Posterior cingulate gyrus (tissue), 11 donors: ENCODE data around the gene MIPEP.

Experiments
- DNase-seq, 10 donors: peaks; one replicate each; pipeline versions ENCODE4 v3.0.0 to v3.0.0-alpha.2; 2020 to 2021; ENCODE audit warnings: mixed read lengths in 3 of 10
- intact Hi-C: fragments of 100-400 bp; cut with DNase I; formaldehyde crosslinking; loops from one replicate; pipeline ENCODE4 v1.15.1; 2023

MIPEP gene

DNA sequence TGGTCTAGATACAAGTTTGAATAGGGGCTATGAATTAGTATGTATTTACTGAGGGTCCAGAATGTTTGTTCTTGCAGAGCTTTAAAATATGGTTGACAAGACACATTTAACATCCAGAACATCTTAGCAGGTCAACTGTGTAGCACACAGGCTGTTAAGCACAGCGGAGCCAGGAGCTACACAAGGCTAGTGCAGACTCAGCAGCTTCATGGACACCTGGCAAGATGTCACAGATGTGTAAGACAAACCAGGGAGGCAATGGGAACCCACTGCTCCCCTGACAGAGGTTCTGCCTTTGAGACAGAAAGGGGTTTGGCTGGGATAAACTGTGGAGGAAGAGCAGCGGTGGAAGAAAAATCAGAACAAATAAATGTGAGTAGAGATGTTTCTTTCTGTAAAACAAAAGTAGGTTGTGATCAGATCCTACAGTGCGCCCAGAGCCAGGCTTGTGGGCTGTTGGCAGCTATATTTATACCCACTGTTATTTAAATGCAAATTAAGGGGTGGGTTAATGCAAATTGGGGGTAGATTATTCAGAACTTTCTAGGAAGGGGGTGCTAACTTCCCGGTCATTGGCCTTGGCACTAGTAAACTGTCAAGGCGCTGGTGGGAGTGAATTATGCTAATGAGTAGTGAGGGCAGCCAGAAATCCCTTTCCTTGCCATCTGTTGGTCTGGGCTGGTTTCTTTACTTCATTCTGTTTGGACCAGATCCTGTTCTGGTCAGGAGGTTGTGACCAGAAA lies 33.0 kb downstream of the MIPEP start:
- DNase-seq: peak in 2 of 10 donors; percentile 5 to 77
- intact Hi-C loops: no loop called here

DNA sequence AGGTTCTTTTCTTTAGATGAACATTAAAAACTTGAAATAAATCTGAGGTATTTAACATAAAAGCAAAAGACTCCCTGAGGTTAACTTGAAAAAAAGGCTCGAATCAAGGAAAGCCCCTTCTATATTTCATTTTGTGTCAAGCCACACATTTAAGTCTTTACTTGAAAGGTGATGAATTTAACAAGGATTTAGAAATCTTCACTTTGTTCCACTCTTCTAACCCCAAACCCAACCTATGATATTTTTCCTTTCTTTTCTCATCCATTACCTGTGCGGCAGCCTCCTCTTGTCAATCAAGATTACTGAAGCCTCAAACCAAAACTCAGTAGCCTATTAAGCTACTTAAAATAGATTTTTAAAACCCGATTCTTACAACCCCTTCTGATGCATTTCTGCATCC lies 33.8 kb downstream of the MIPEP start:
- intact Hi-C loops: no loop called here

DNA sequence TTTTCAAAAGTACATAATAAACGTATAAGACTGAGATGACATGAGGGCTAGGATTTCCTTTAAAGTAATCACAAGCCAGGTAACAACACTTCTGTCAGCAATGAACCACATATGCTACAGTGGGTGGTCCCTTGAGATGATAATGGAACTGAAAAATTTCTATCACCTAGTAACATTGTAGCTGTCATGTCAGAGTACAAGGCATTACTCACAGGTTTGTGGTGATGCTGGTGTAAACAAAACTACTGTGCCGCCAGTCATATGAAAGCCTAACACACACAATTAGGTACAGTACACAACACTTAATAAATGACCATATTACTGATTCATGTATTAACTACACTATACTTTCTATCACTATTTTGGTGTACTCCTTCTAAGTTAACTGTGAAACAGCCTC lies 36.8 kb downstream of the MIPEP start:
- DNase-seq: no peak
- intact Hi-C loops: no loop called here

More for the DNA sequence above, 33.8 kb downstream of the MIPEP start:
- no peak for DNase-seq

DNA sequence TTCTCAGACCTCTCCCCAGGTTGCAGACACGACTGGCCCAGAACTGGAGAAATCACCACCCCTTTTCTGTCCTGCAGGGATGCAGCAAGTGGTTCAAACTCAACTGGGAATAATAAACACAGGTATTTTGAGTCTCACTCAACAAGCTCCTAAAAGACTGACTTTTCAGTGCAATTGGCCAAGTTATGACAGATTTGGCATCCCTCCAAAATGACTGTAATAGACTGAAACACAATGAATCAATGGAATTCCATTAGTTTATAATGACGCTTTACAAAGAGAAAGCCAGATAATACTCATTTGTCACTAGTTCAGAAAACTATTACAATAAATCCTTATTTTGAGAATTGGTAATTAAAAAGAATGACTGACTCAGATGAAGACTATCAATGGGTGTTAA lies 38.1 kb downstream of the MIPEP start:
- no peak for DNase-seq
- intact Hi-C loops: no loop called here

DNA sequence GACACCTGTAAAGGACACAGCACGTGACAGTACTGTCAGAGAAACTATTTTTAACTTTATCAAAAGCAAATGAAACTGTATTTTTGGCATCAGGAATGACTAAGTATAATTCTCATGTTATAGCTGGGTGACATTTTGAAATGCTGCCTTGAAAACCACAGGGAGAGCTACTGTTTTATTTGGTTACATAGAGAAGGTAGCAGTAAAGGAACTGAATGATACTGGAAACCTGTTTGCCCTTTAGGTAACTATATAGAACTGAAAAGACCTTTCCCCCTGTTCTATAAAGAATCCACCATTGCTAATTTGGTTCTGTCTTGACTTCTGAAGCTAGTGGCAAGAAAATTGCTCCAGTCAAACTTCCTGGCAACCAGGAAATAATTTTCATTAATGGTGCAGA lies 39.1 kb downstream of the MIPEP start:
- DNase-seq: no peak
- intact Hi-C loops: no loop called here

DNA sequence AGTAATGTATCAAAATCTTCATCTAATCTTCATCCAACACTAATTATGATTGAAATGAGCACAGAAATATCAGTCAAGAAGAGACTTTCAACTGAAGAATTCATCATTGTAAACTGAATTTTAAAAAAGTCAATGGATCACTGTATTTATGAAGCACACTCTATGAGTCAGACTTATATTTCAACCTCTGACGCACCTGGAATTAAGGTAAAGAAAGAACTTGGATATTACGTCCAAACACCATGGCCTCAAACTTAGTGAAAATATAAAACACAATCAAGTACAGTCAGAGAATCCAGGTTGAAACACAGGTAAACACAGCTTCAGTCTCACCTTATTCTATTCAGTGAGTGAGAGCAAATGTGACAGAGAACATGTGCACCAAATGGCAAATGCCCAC lies 39.5 kb downstream of the MIPEP start:
- intact Hi-C loops: no loop called here
- DNase-seq: no peak

DNA sequence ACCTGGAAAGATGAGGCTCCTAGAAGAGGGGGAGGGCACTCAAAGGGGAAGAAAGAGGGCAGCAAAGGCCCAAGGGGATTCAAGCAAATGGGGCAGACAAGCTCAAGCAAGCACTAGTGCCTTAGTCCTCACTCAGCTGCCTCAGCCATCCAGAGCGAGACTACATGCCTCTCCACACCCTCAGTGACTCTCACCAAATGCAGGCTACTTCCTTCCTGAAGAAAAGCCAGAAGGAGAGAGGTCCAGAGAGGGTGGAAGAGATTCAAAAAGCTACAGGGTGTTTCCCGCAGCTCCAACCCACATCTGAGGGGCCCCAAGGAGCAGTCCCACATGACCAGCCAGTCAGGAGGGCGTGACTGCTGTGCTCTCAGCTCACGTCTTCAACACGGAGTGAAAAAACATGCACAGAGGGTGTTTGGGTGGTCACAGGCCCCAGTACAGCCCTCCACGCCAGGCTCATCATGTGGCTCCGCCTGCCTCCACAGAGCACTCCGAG lies 40.5 kb downstream of the MIPEP start:
- DNase-seq: no peak
- intact Hi-C loops: no loop called here

DNA sequence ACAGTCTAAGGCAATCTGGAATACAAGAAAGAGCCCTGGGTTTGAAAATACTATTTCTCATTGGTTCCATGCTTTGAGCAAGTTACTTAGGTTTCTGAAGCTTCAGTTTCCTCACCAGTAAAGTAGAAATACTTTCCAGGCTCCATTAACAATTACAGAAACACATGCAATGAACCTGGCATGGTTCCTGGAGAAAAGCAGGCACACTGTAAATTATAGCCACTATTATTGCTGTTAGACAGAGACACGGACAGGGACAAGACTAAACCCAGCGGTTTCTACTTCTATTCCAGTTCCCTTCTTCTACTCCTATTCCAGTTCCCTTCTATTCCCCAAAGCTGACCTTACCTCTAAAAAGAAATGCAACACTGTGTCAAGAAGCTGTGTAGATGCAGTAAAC lies 41.2 kb downstream of the MIPEP start:
- no peak for DNase-seq
- intact Hi-C loops: no loop called here

DNA sequence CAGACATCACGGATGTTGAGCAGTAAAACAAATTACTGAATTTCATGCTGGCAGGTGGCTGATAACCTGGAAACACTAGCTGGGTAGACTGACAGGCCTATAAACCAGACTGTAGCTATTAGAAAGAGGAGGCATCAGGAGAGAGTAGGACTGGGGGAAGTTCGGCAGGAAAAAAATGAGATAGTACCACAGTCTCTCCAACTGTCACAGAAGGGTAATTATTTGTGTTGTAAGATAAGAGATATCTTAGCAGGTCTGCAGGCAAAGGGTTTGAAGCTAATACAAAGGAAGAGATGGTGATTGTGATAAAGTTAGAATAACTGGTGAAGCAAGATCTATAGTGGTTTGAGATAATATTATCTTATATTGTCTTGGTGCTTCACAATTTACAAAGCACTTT lies 41.7 kb downstream of the MIPEP start:
- DNase-seq: no peak
- intact Hi-C loops: no loop called here

DNA sequence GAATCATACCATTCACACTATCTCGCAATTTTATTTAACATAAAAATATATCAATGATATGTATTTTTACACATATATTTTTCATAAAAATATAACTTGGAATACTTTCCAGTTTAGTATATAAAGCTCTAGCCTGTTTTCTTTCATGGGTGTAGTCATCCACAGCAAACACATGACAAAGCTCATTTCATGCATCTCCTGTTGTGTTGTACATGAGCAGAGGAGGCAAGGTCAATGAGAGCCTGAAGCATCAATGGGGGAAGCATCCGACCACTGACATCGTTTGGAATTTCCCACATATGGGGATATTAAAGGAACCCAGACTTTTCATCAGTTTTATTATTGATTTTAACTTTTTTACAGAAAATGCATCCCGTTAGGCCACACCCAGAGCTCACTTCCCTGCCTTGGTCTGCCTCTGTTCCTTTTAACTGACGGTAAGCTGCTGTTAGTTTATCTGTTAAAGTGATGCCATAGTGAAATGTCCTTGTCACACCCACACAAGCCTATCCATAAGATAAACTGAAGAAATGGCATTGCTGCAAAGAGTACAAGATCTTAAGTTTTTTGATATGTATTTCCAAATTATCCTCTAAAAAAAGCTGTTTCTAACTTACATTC lies 44.0 kb downstream of the MIPEP start:
- DNase-seq: no peak
- intact Hi-C loops: no loop called here

DNA sequence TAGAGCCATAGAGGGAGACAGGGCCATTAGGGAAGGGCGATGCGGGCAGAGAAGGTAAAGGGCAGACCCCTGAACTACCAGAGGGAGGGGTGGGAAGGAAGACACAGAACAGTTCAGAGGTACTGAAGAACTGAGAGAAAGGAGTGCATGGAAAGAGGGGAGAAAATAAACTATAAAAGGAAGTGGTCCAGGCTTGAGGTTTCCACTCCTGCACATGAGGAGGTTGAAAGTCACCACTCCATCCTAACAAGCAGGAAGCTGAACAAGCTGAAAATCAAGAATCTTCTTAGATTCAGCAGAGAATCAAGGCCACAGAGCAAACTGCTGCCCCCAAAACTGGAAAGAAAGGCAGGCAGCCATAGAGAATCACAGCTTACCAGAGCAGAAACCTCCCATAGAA lies 45.1 kb downstream of the MIPEP start:
- intact Hi-C loops: no loop called here
- no peak for DNase-seq

DNA sequence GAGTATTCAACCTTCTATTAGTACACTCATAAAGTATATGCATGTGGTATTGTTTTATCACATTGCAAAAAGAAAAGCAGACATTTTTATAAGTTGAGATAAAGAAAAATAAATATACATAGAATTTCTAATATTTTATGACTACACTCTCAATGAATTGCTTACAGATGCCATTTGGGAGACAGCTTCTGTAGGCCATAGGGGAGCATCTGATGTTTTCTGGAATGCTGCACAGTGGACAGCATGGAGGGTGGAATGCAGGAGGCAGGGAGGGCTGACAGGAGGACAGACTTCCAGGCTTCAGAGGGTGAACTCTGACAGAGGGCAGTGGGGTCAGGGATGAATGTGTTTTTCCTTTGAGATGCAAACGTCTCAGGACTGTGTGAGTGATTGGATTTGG lies 45.8 kb downstream of the MIPEP start:
- intact Hi-C loops: no loop called here

DNA sequence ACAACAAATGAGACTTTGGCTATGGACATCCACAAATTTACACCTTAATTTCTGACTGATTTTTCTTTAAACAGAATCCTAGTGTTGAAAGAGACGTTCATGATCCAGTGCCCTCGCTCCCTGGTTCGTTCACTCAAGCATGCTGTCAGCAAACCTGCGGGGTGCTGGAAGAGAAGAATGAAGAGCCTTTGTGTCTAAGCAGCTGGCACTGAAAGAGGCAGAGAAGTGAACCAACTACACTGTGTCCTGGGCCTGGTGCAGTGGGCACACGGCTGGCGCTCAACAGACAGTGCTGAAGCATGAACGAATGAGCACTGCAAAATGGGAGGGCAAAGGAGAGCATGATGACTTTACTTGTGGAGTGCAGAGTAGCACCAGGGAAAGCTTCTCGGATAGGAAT lies 46.8 kb downstream of the MIPEP start:
- intact Hi-C loops: no loop called here
- peak in 4 of 10 donors; percentile 17 to 77 (median 53) for DNase-seq

More for the DNA sequence above, 45.8 kb downstream of the MIPEP start:
- no peak for DNase-seq

DNA sequence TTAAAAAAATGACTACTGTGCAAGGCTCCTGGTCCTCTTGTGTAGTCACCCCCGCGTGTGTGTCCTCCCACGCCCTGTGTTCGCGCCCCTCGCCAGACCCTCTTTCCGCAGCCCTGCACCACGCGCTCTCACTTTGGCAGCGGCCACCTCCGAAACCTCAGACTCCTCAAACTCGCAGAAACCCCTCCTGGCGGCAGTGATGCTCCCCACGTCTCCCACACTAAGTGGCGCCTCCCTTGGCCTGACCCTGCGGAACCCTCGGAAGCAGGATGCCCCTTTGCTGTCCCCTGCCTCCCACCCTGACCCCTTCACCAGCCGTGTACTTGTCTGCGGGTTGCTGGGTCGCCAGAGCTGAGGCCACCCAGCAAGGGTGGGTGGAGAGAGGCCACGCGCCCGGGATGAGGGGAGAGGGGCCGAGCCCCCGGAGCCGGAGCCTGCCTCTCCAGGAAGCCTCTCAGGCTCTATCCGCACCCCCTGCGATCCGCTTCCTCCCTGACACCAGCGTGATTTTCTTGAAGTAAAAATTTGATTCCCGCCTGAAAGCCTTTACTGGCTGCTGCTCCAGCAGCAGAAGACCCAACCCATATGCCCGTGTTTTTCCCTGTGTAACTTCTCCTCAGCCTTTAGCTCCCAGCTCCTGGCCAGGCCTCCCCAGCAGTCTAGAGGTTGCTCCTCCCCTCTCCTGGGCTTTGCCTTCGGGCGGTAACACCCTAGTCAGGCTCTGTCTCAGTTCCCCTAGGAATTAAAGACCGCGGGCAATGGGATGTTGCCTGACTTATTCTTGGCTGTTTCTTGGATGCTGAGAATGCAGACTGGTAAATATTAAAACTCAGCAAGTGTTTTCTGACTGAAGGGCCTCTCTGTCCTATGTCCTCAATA lies 55.2 kb downstream of the MIPEP start:
- intact Hi-C loops: no loop called here
- DNase-seq: peak in 2 of 10 donors; percentile 78 to 85

DNA sequence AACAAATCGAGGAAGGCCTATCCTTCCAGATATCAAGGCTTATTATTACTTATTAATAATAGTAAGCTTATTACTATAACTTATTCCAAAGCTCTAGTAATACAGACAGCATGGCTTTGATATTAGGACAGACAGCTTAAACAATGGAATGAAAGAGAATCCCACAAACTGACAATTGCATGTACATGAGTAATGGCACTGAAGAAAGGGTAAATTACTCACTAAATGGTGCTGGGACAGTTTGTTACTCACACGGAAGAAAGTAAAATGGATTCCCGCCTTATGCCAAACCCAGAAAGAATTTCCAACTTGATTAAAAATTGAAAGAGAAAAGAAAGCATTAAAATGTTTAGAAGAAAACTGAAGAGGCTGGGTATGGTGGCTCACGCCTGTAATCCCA lies 60.3 kb downstream of the MIPEP start:
- DNase-seq: no peak
- intact Hi-C loops: no loop called here

DNA sequence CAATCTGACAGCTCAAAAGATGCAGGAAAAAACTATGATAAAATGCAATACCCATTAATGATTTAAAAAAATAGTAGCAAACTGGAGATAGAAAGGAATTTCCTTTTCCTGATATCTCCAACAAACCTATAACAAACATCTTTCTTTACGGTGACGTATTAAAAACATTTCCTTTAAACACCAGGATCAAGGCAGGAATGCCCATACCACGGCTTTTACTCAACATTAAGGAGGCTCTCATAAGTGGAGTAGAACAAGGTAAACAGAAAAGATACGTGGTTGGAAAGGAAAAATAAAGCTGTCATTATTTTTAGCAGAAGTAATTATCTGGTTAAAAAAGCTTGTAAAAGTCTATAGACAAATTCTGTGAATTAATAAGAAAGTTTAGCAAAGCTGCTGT lies 61.1 kb downstream of the MIPEP start:
- intact Hi-C loops: no loop called here
- no peak for DNase-seq

DNA sequence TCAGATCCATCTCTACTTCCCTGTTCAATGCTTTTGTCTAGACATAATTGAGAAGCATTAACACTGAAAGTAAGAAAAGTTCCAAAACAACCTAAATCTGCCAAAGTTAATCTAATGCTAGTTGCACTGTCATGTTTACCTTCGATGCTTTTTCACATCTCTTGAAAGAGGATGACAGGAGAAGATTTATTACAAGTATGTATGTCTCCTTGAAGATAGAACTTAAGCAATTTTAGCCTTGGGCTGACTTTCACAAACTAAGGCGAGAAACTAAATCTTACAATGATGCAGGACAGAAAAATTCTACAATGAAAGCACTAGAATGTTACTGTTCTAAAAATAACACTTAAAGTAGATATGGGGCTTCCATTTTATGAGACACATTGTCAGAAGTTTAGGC lies 64.0 kb downstream of the MIPEP start:
- no peak for DNase-seq
- intact Hi-C loops: no loop called here

DNA sequence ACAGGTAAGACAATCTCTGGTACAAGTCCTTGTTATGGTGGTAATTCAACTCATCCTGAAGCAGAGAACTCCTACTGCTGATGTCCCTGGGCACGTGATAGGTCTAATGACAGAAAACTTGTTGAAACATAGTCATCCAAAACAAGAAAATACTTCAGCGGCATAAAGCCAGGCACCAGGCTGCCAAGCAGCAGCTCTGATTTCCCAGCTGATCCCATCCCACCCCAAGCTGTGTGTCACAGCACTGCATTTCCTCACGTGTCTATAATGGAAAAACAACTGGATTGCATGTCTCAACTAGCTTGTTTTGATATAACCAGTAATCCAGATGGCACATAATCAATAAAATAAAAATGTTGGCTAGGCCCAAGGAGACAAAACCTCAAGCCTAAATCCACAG lies 64.8 kb downstream of the MIPEP start:
- intact Hi-C loops: no loop called here
- DNase-seq: no peak

DNA sequence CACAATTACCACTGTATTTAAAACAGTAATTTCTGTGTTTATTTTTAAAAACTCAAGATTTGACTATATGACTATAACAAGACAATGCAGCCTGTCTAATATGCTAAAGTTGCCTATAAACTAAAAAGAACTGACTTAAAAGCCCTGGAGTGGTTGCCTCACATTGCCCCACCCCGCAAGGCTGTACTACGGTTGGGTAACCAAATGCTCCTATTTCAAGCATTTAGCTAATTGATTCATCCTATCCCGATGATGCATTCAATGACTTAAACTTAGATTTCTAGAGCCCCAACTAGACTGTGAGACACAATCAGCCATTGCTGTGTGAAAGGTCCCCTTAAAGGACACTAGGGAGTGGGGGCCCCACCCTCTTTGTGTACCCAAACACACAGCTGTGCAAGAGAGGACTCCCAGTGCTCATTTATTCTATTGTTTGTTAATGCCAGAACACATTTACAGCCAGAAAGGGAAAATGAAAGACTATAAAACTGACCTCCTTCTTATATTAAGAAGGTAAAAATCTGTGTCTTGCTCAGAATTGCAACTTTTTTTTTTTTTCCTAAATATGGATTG lies 66.9 kb downstream of the MIPEP start:
- intact Hi-C loops: no loop called here
- peak in 2 of 10 donors; percentile 42 to 70 for DNase-seq

DNA sequence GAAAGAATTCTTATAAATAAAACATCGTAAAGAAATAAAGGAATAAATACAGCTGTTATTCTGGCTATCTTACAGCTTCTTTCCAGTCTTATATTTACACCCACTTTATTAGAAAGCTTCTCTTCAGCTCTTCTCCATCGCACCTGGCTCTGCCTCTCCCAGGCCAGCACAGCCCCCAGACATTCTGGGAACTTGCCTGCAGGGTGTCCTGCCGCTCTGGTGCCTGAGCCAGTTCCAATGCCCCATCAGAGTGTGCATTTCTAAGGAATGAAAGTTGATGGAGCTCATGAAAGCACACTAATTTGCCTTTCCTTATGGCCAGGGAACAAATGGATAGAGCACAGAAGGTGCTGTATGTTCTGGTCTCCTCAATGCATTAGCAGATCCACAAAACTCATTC lies 68.7 kb downstream of the MIPEP start:
- no peak for DNase-seq
- intact Hi-C loops: no loop called here

DNA sequence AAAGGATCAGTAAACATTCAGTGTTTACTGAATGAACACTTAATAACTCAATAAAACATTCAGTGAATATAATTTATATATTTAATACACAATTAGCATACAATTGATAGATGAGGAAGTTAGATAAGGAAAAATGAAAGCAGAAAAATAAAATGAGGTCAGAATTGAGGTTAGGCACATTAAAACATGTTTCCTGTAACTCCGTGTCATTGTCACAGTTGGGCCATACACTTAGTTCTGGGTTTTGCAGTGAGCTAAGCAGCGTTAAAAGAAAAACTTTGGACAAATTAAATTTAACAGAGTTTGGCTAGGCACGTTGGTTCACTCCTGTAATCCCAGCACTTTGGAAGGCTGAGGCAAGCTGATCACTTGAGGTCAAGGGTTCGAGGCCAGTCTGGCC lies 71.4 kb downstream of the MIPEP start:
- DNase-seq: no peak
- intact Hi-C loops: no loop called here
